ENCODE measurements around the gene RFX5.

The RFX5 gene

DNA sequence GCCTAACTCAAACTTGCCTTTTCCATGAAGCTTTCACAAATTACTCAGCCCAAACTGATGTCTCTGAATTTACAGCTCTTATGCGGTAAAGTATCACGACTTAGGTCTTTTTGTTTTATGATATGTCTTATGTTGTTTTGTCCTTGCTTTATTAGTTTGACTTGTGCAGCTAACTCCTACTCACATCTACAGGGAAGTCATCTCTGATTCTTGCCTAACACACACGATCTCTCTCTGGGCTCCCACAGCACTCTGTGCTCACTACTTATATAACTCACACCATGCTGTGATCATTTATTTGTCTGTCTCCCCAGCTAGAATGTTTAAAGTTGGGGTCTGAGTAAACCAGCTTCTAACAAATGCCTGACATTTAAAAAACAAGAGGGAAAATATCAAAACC is 10.5 kb downstream of the RFX5 start:
- no peaks in the 10 kb centered on the region for H3K9me3 ChIP-seq (ENCODE audit: control insufficient read depth, insufficient read depth, low read depth, low read length)
- TF ChIP-seq ZNF830 (tag by site-specific recombination; IDR thresholded peaks at IDR 0.05; ENCODE audit: low read depth): no peak
- TF ChIP-seq TCF7L2 (IDR thresholded peaks at IDR 0.05; ENCODE audit: borderline replicate concordance, low read depth, low read length): no peak
- TF ChIP-seq FEZF1 (tag by site-specific recombination; IDR thresholded peaks at IDR 0.05): no peak
- TF ChIP-seq HOXD13 (CRISPR knock-in tag; IDR thresholded peaks at IDR 0.05; ENCODE audit: borderline replicate concordance): no peak
- TF ChIP-seq KLF7 (tag by site-specific recombination; IDR thresholded peaks at IDR 0.05; ENCODE audit: borderline replicate concordance): no peak
- TF ChIP-seq, protein P1, sequence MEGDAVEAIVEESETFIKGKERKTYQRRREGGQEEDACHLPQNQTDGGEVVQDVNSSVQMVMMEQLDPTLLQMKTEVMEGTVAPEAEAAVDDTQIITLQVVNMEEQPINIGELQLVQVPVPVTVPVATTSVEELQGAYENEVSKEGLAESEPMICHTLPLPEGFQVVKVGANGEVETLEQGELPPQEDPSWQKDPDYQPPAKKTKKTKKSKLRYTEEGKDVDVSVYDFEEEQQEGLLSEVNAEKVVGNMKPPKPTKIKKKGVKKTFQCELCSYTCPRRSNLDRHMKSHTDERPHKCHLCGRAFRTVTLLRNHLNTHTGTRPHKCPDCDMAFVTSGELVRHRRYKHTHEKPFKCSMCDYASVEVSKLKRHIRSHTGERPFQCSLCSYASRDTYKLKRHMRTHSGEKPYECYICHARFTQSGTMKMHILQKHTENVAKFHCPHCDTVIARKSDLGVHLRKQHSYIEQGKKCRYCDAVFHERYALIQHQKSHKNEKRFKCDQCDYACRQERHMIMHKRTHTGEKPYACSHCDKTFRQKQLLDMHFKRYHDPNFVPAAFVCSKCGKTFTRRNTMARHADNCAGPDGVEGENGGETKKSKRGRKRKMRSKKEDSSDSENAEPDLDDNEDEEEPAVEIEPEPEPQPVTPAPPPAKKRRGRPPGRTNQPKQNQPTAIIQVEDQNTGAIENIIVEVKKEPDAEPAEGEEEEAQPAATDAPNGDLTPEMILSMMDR (tag by site-specific recombination; IDR thresholded peaks at IDR 0.05): no peak
- TF ChIP-seq GLI4 (tag by site-specific recombination; IDR thresholded peaks at IDR 0.05): no peak
- TF ChIP-seq ZNF624 (tag by site-specific recombination; IDR thresholded peaks at IDR 0.05): no peak
- TF ChIP-seq REPIN1 (tag by site-specific recombination; IDR thresholded peaks at IDR 0.05; ENCODE audit: low read depth): no peak
- ChIA-PET CTCF (interaction anchor here (0.6 to 1.1 kb wide), 3 partner anchors 11 to 81 kb away, joined by 3 to 5 read pairs (median 4); partner anchors contain the start of gene RFX5), POLR2A (interaction anchor here (0.6 to 1.6 kb wide), 4 partner anchors 9 to 26 kb away, joined by 3 to 8 read pairs (median 4); partner anchors contain the start of gene PI4KB)
- no peaks in the 10 kb centered on the region for H3K4me1 ChIP-seq (ENCODE audit: control insufficient read depth, insufficient read depth, low read length)
- H3K36me3 ChIP-seq (ENCODE audit: control insufficient read depth in 2 of 2, insufficient read depth in 1 of 2, low read length in 2 of 2): no peaks in the 10 kb centered on the region
- no peak overlapping the region for H3K4me3 ChIP-seq (ENCODE audit: low read depth, low read length)
- H3K27ac ChIP-seq (ENCODE audit: extremely low read depth, low read depth, low read length): no peak overlapping the region

DNA sequence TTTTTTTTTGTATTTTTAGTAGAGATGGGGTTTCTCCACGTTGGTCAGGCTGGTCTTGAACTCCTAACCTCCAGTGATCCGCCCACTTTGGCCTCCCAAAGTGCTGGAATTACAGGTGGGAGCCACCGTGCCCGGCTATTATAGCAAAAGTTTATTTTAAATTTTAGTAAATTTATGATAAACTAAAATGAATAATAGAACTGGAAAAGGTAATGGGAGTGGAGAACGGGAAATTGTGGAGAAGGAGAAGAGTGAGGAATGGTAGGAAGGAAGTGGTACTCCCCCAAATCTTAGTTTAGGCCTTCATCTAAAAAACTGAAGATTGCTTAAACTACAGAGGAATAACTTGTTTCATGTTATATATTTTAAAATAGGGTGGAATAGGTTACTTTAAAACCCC is 12.2 kb downstream of the RFX5 start:
- no peaks in the 10 kb centered on the region for H3K9me3 ChIP-seq (ENCODE audit: control insufficient read depth, insufficient read depth, low read depth, low read length)
- CTCF ChIA-PET: interaction anchor here (0.6 kb wide), 1 partner anchor 96 kb away, joined by 3 read pairs; no protein-coding TSS in a partner anchor
- no peak for TF ChIP-seq ZNF341 (tag by site-specific recombination; IDR thresholded peaks at IDR 0.05; ENCODE audit: low read depth)
- TF ChIP-seq, protein P2, sequence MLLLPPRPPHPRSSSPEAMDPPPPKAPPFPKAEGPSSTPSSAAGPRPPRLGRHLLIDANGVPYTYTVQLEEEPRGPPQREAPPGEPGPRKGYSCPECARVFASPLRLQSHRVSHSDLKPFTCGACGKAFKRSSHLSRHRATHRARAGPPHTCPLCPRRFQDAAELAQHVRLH (tag by site-specific recombination; IDR thresholded peaks at IDR 0.05): no peak
- no peak for TF ChIP-seq HOXC10 (CRISPR knock-in tag; IDR thresholded peaks at IDR 0.05)
- TF ChIP-seq, protein P3, sequence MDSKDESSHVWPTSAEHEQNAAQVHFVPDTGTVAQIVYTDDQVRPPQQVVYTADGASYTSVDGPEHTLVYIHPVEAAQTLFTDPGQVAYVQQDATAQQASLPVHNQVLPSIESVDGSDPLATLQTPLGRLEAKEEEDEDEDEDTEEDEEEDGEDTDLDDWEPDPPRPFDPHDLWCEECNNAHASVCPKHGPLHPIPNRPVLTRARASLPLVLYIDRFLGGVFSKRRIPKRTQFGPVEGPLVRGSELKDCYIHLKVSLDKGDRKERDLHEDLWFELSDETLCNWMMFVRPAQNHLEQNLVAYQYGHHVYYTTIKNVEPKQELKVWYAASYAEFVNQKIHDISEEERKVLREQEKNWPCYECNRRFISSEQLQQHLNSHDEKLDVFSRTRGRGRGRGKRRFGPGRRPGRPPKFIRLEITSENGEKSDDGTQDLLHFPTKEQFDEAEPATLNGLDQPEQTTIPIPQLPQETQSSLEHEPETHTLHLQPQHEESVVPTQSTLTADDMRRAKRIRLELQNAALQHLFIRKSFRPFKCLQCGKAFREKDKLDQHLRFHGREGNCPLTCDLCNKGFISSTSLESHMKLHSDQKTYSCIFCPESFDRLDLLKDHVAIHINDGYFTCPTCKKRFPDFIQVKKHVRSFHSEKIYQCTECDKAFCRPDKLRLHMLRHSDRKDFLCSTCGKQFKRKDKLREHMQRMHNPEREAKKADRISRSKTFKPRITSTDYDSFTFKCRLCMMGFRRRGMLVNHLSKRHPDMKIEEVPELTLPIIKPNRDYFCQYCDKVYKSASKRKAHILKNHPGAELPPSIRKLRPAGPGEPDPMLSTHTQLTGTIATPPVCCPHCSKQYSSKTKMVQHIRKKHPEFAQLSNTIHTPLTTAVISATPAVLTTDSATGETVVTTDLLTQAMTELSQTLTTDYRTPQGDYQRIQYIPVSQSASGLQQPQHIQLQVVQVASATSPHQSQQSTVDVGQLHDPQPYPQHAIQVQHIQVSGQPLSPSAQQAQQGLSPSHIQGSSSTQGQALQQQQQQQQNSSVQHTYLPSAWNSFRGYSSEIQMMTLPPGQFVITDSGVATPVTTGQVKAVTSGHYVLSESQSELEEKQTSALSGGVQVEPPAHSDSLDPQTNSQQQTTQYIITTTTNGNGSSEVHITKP (tag by site-specific recombination; IDR thresholded peaks at IDR 0.05): peak; percentile 66; the same call in 1 of the 2 replicates
- TF ChIP-seq ZNF843 (tag by site-specific recombination; IDR thresholded peaks at IDR 0.05): no peak
- no peak overlapping the region for H3K27ac ChIP-seq (ENCODE audit: extremely low read depth, low read depth, low read length)
- H3K36me3 ChIP-seq (ENCODE audit: control insufficient read depth in 2 of 2, insufficient read depth in 1 of 2, low read length in 2 of 2): no peaks in the 10 kb centered on the region
- POLR2A ChIA-PET: no interaction called here
- no peaks in the 10 kb centered on the region for H3K4me1 ChIP-seq (ENCODE audit: control insufficient read depth, insufficient read depth, low read length)
- no peak overlapping the region for H3K4me3 ChIP-seq (ENCODE audit: low read depth, low read length)

DNA sequence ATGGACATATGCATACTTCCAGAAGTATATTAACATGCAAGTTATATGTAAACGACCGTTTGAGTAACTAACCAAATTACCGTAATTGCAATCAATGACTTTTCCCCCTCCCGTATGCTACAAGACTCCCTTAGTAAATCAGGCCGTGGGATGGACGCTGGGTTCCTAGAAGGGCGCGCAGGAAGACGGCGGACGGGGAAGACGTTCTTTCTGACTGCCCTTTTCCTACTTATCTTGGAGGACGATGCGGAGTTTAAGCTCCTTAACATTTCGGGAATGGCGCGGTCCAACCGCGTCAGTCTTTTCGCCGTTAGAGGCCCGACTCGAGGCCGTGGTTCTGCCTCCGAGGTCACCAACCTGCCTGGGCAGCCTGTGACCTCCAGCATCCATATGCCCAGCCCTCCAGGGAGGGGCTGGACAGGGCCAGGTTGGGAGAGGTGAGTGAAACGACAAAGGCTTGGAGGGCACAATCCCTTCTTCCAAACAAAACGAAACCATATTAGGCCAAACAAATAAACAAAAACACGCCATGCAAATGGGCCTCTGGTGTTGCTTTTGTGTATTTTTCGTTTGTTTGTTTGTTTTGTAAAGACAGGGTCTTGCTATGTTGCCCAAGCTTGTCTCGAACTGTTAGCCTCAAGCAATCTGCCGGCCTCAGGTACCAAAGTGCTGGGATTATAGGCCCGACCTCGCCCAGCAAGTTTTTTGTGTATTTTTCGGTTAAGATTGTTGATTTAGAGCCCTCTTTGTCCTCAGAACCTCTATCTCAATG is 19.0 kb downstream of the RFX5 start:
- Histone ChIP-seq H3K4me1 (ENCODE audit: control insufficient read depth, insufficient read depth, low read length) (peaks cover 3% of the 10 kb centered on the region; the same call in 1 of the 2 replicates), H3K27ac (ENCODE audit: extremely low read depth, low read depth, low read length) (peak overlapping the region; percentile 85), H3K4me3 (ENCODE audit: low read depth, low read length) (peak overlapping the region; percentile 33), H3K9me3 (ENCODE audit: control insufficient read depth, insufficient read depth, low read depth, low read length) (no peaks in the 10 kb centered on the region), H3K36me3 (ENCODE audit: control insufficient read depth in 2 of 2, insufficient read depth in 1 of 2, low read length in 2 of 2) (peaks cover 0 to 28% of the 10 kb centered on the region in 2 experiments; a peak in 2 of 3 replicates)
- ChIA-PET CTCF (interaction anchor here (1.2 to 7.4 kb wide), 4 partner anchors 12 to 46 kb away, joined by 3 to 63 read pairs (median 16); partner anchors contain the start of gene ZNF687), POLR2A (interaction anchor here (0.8 to 7.8 kb wide), 16 partner anchors 9 to 244 kb away, joined by 3 to 56 read pairs (median 8); partner anchors contain the start of genes PSMB4, SELENBP1, TUFT1 and VPS72)
- TF ChIP-seq ZNF391 (tag by site-specific recombination; IDR thresholded peaks at IDR 0.05; ENCODE audit: borderline replicate concordance, low read depth): 0 out of 2 replicates have a peak, but pooled peaks have one; percentile 15
- TF ChIP-seq, protein P4, sequence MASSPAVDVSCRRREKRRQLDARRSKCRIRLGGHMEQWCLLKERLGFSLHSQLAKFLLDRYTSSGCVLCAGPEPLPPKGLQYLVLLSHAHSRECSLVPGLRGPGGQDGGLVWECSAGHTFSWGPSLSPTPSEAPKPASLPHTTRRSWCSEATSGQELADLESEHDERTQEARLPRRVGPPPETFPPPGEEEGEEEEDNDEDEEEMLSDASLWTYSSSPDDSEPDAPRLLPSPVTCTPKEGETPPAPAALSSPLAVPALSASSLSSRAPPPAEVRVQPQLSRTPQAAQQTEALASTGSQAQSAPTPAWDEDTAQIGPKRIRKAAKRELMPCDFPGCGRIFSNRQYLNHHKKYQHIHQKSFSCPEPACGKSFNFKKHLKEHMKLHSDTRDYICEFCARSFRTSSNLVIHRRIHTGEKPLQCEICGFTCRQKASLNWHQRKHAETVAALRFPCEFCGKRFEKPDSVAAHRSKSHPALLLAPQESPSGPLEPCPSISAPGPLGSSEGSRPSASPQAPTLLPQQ (tag by site-specific recombination; IDR thresholded peaks at IDR 0.05): no peak
- TF ChIP-seq ZNF341 (tag by site-specific recombination; IDR thresholded peaks at IDR 0.05; ENCODE audit: low read depth): 0 out of 2 replicates have a peak, but pooled peaks have one; percentile 25
- no peak for TF ChIP-seq ZNF140 (tag by site-specific recombination; IDR thresholded peaks at IDR 0.05)
- TF ChIP-seq, protein P5, sequence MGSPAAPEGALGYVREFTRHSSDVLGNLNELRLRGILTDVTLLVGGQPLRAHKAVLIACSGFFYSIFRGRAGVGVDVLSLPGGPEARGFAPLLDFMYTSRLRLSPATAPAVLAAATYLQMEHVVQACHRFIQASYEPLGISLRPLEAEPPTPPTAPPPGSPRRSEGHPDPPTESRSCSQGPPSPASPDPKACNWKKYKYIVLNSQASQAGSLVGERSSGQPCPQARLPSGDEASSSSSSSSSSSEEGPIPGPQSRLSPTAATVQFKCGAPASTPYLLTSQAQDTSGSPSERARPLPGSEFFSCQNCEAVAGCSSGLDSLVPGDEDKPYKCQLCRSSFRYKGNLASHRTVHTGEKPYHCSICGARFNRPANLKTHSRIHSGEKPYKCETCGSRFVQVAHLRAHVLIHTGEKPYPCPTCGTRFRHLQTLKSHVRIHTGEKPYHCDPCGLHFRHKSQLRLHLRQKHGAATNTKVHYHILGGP (tag by site-specific recombination; IDR thresholded peaks at IDR 0.05): peak; percentile 46; the same call in 1 of the 2 replicates
- TF ChIP-seq ZNF830 (tag by site-specific recombination; IDR thresholded peaks at IDR 0.05; ENCODE audit: low read depth): no peak
- peak; percentile 68; the same call in 1 of the 2 replicates for TF ChIP-seq ZNF335 (tag by site-specific recombination; conservative IDR thresholded peaks at IDR 0.05)
- TF ChIP-seq ZNF121 (tag by site-specific recombination; IDR thresholded peaks at IDR 0.05): peak; percentile 59; the same call in 1 of the 2 replicates
